GM21576 (cell line): ENCODE results near the gene CNIH3.
"Not testable (repeated sequence)": the region's sequence is repeated elsewhere in the genome, so short reads cannot be mapped to it uniquely, and the experiment has no call there.

Experiments
- ATAC-seq: cut with Tn5 transposase; IDR thresholded peaks from one replicate; pipeline ENCODE4 v1.9.1; 2021; ENCODE audit warnings: mild to moderate bottlenecking, moderate library complexity; ENCODE audit not compliant: unreplicated experiment

The CNIH3 gene

GRCh38 chr1:224683936-224684335, 67.8 kb downstream of the CNIH3 start:
- ATAC-seq, result no peak

- ATAC-seq, result no peak
Observed at GRCh38 chr1:224684979-224685425, 68.9 kb downstream of the CNIH3 start.

GRCh38 chr1:224686140-224686539, 70.0 kb downstream of the CNIH3 start:
- ATAC-seq, result not testable (repeated sequence)

- no peak for ATAC-seq
Observed at GRCh38 chr1:224687465-224687864, 71.3 kb downstream of the CNIH3 start.

- no peak for ATAC-seq
Observed at GRCh38 chr1:224689374-224689773, 73.3 kb downstream of the CNIH3 start.

- ATAC-seq, result no peak
Observed at GRCh38 chr1:224690576-224690975, 74.5 kb downstream of the CNIH3 start.

- ATAC-seq, result no peak
Observed at GRCh38 chr1:224691148-224691925, 75.2 kb downstream of the CNIH3 start.

- no peak for ATAC-seq
Observed at GRCh38 chr1:224694969-224695368, 78.9 kb downstream of the CNIH3 start.

GRCh38 chr1:224696021-224696420, 79.9 kb downstream of the CNIH3 start:
- ATAC-seq, result no peak

- ATAC-seq, result no peak
Observed at GRCh38 chr1:224696891-224697765, 81.0 kb downstream of the CNIH3 start.

GRCh38 chr1:224698015-224698451, 81.9 kb downstream of the CNIH3 start:
- no peak for ATAC-seq

GRCh38 chr1:224700918-224701531, 84.9 kb downstream of the CNIH3 start:
- ATAC-seq, result no peak

GRCh38 chr1:224703702-224704101, 87.6 kb downstream of the CNIH3 start:
- ATAC-seq, result no peak

GRCh38 chr1:224704107-224704735, 88.1 kb downstream of the CNIH3 start:
- no peak for ATAC-seq

GRCh38 chr1:224705578-224705977, 89.5 kb downstream of the CNIH3 start:
- no peak for ATAC-seq

- ATAC-seq, result no peak
Observed at GRCh38 chr1:224707843-224708725, 92.0 kb downstream of the CNIH3 start.

GRCh38 chr1:224710196-224710595, 94.1 kb downstream of the CNIH3 start:
- ATAC-seq, result no peak

GRCh38 chr1:224711231-224711756, 95.2 kb downstream of the CNIH3 start:
- not testable (repeated sequence) for ATAC-seq

- ATAC-seq, result no peak
Observed at GRCh38 chr1:224711876-224712275, 95.8 kb downstream of the CNIH3 start.

- no peak for ATAC-seq
Observed at GRCh38 chr1:224713228-224713627, 97.1 kb downstream of the CNIH3 start.
